ENCODE results near the gene NPHS2. TPM values are rescaled to one million over a fixed set of nuclear protein-coding genes. Genes with fewer than 3 reads are reported as not detected.

NPHS2 gene
- total RNA-seq = not detected in 2 replicates

GRCh38 chr1:179575497-179576314 is at the start of gene NPHS2:
NPHS2 (minus strand) TSS chr1:179575948; CDS start chr1:179575864, 84 bp downstream.

GRCh38 chr1:179591592-179592580 is 16.1 kb upstream of the NPHS2 start, which contains the start of gene TDRD5:
TDRD5 (plus strand) TSS chr1:179591832; CDS start chr1:179592616, 784 bp downstream.

Other genes starting within 250 kb of the NPHS2 start
- 1.1 and 1.2 TPM in 2 replicates for gene AXDND1, start 210.0 kb downstream of the NPHS2 start, total RNA-seq
- gene TDRD5, start 15.9 kb upstream of the NPHS2 start, total RNA-seq = not detected in 2 replicates
- gene FAM163A, start 167.3 kb upstream of the NPHS2 start, total RNA-seq = under 0.01 TPM in 1 of 2 replicates, not detected in the other